Spleen (tissue), 7 donors: ENCODE measurements around the gene LDLRAD4.

Experiments
- CTCF ChIP-seq, 11 experiments: fragments of 200-600 bp in 7 of 11; fragments of 450-650 bp in 4 of 11; sonication (generic) in 4 of 11; IDR thresholded peaks in 8 of 11; conservative IDR thresholded peaks in 3 of 11; 1 replicate in 7 of 11; 2 replicates in 4 of 11; pipeline versions ENCODE4 v1.4.0 to v1.8.0; 2016 to 2021; ENCODE audit warnings: antibody characterized with exemption in 11 of 11, inconsistent platforms in 4 of 11, mild to moderate bottlenecking in 1 of 11
- POLR2A ChIP-seq, 3 donors: fragments of 450-650 bp; IDR thresholded peaks; one replicate each; pipeline ENCODE4 v1.5.1; 2017; ENCODE audit warnings: antibody characterized with exemption in 3 of 3, mild to moderate bottlenecking in 1 of 3
- POLR2AphosphoS5 ChIP-seq, 3 donors: sonication (generic); formaldehyde crosslinking; IDR thresholded peaks; one replicate each; pipeline ENCODE4 v1.5.1; 2017; ENCODE audit warnings: antibody characterized with exemption in 3 of 3
- donor health status: DM: no; HTN: no; CAD: no; lungs with moderate emphysema.
- donor health status: DM: no; HTN: no; CAD: no.
- donor health status: DM: no; HTN: no; CAD: no.

GRCh38 chr18:13309748-13310670 lies 91.4 kb downstream of the LDLRAD4 start:
- no peak for TF ChIP-seq CTCF (IDR thresholded peaks at IDR 0.05 in 8 of 11, conservative IDR thresholded peaks at IDR 0.05 in 3 of 11)
- no peak for TF ChIP-seq POLR2A (IDR thresholded peaks at IDR 0.05)
- no peak for TF ChIP-seq POLR2AphosphoS5 (IDR thresholded peaks at IDR 0.05)
